HFFc6 (cell line): Measurements from ENCODE around the gene RASGRP3. TPM values are rescaled to one million over a fixed set of nuclear protein-coding genes. Genes with fewer than 3 reads are reported as not detected.
A peak's percentile ranks its signal among the peaks of the same experiment; 100 is the strongest.

Experiments
- DNase-seq: peaks from one replicate; pipeline ENCODE4 v3.0.0-alpha.2; 2018
- H3K27ac Mint-ChIP-seq: 2 replicates; pipeline ENCODE4 v1.8.0; 2020; ENCODE audit warnings: mild to moderate bottlenecking, mixed read lengths
- H3K27me3 Mint-ChIP-seq: 2 replicates; pipeline ENCODE4 v1.8.0; 2021; ENCODE audit warnings: mild to moderate bottlenecking, moderate library complexity, mixed read lengths; ENCODE audit not compliant: insufficient read depth
- H3K36me3 Mint-ChIP-seq: 2 replicates; pipeline ENCODE4 v1.8.0; 2021; ENCODE audit warnings: low read depth, mixed read lengths
- H3K4me1 Mint-ChIP-seq: 2 replicates; pipeline ENCODE4 v1.8.0; 2020; ENCODE audit warnings: low read depth, mixed read lengths
- H3K4me3 Mint-ChIP-seq: 2 replicates; pipeline ENCODE4 v1.8.0; 2020; ENCODE audit warnings: mild to moderate bottlenecking, moderate library complexity, mixed read lengths
- H3K9me3 Mint-ChIP-seq: 2 replicates; pipeline ENCODE4 v1.8.0; 2020; ENCODE audit warnings: mild to moderate bottlenecking, mixed read lengths
- CTCF ChIP-seq: fragments of 200-600 bp; sonication (generic); IDR thresholded peaks from 2 replicates; pipeline ENCODE4 v1.5.0; 2021; ENCODE audit warnings: antibody characterized with exemption, mild to moderate bottlenecking
- total RNA-seq, 6 experiments: library from RNA; stranded (reverse); fragmentation: NEBNext Ultra II Directional; extraction: Animal tissue kit (Norgen Biotek cat#: 25700); gene quantifications; 2 replicates in 1 of 6; 3 replicates in 5 of 6; pipeline ENCODE4 v1.2.3, GENCODE V29; 2021

Gene RASGRP3
- total RNA-seq, 6 experiments from 2014 or later, result 1.7 to 4.6 (median 3.0) TPM

- peaks cover 8% of the 10 kb centered on the region; the same call in 1 of the 2 replicates for H3K36me3 Mint-ChIP-seq
- no peak for TF ChIP-seq CTCF
- H3K4me3 Mint-ChIP-seq, result no peak overlapping the region
- peaks cover 2% of the 10 kb centered on the region; the same call in 1 of the 2 replicates for H3K27me3 Mint-ChIP-seq
- no peak overlapping the region for H3K27ac Mint-ChIP-seq
- H3K4me1 Mint-ChIP-seq, result no peaks in the 10 kb centered on the region
- DNase-seq, result peak; percentile 69
- H3K9me3 Mint-ChIP-seq, result no peaks in the 10 kb centered on the region
Observed at GRCh38 chr2:33518929-33519328, 42.5 kb downstream of the RASGRP3 start.

- Mint-ChIP-seq H3K27me3 (peaks cover 2% of the 10 kb centered on the region; the same call in 1 of the 2 replicates), H3K9me3 (no peaks in the 10 kb centered on the region), H3K4me3 (no peak overlapping the region), H3K4me1 (peaks cover 10% of the 10 kb centered on the region), H3K36me3 (0 out of 2 replicates have a peak, but pooled peaks cover 4% of the 10 kb centered on the region), H3K27ac (no peak overlapping the region)
- no peak for DNase-seq
- no peak for TF ChIP-seq CTCF
Observed at GRCh38 chr2:33521791-33522281, 45.4 kb downstream of the RASGRP3 start.

- H3K9me3 Mint-ChIP-seq, result no peaks in the 10 kb centered on the region
- H3K27ac Mint-ChIP-seq, result no peak overlapping the region
- 0 out of 2 replicates have a peak, but pooled peaks cover 4% of the 10 kb centered on the region for H3K36me3 Mint-ChIP-seq
- no peak overlapping the region for H3K4me3 Mint-ChIP-seq
- TF ChIP-seq CTCF, result no peak
- H3K27me3 Mint-ChIP-seq, result peaks cover 2% of the 10 kb centered on the region; the same call in 1 of the 2 replicates
- no peak for DNase-seq
- H3K4me1 Mint-ChIP-seq, result peaks cover 12% of the 10 kb centered on the region
Observed at GRCh38 chr2:33522576-33522975, 46.1 kb downstream of the RASGRP3 start.

GRCh38 chr2:33525666-33526065 lies 49.2 kb downstream of the RASGRP3 start:
- Mint-ChIP-seq H3K9me3 (no peaks in the 10 kb centered on the region), H3K27ac (0 out of 2 replicates have a peak overlapping the region, but pooled peaks have one; percentile 24), H3K27me3 (peaks cover 2% of the 10 kb centered on the region; the same call in 1 of the 2 replicates), H3K4me1 (peaks cover 42% of the 10 kb centered on the region), H3K4me3 (no peak overlapping the region), H3K36me3 (peaks cover 4% of the 10 kb centered on the region; the same call in 1 of the 2 replicates)
- TF ChIP-seq CTCF, result no peak
- no peak for DNase-seq

GRCh38 chr2:33526132-33526531 lies 49.7 kb downstream of the RASGRP3 start:
- H3K27ac Mint-ChIP-seq, result 0 out of 2 replicates have a peak overlapping the region, but pooled peaks have one; percentile 24
- H3K4me3 Mint-ChIP-seq, result no peak overlapping the region
- H3K36me3 Mint-ChIP-seq, result peaks cover 8% of the 10 kb centered on the region
- no peak for DNase-seq
- peaks cover 47% of the 10 kb centered on the region for H3K4me1 Mint-ChIP-seq
- no peaks in the 10 kb centered on the region for H3K9me3 Mint-ChIP-seq
- peaks cover 2% of the 10 kb centered on the region; the same call in 1 of the 2 replicates for H3K27me3 Mint-ChIP-seq
- no peak for TF ChIP-seq CTCF
